Stimulated activated CD4-positive, alpha-beta T cell treated with anti-CD3 and anti-CD28 coated beads, Interleukin-4, amount 100 ng/mL, for 48 hours (primary cell): ENCODE data around the gene SMG6.

Source experiments
- DNase-seq, 2 donors: peaks; one replicate each; pipeline ENCODE4 v3.0.0-alpha.2; 2020; ENCODE audit warnings: low read depth in 2 of 2

The SMG6 gene

DNA sequence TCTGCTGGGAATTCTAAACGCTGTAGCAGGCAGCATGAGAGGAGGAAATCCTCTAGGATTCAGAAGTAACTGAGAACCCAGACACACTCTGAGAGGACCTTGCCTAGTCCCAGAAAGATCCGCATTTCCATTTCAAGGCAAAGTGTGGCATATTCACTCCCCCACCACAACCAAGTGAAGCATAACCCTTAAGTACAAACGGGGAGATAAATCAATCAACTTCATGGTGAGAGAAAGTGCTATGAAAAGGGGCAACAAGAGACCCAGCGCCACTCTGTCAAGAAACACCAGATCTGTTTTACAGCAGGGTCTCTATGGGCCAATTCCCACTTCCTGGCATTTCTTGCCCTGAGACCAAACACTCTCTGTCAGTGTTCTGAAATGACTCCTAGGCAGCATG, 68.3 kb downstream of the SMG6 start:
- no peak for DNase-seq

DNA sequence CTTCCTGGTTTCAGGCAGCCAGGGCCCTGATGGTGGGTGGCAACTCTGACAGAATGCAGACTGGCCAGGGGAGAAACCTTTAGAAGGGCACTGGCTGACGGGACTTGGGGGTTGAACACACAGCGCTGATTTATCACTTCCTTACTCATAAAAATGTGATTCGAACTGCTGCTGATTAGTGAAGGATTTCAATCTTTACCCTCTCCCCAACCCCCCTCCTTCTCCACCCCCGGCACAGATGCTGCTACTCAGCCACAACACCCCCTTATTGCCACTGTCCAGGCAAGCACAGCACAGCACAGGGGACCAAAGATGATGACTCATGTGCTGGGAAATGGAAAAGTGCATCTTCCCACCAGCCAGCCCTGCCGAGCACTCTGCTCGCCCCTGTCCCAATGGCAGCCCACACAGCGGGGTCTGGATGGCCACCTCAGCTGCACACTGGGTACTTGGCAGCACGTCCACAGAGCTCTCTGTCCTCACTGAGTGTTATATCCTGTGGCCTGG, 70.1 kb downstream of the SMG6 start:
- no peak for DNase-seq

DNA sequence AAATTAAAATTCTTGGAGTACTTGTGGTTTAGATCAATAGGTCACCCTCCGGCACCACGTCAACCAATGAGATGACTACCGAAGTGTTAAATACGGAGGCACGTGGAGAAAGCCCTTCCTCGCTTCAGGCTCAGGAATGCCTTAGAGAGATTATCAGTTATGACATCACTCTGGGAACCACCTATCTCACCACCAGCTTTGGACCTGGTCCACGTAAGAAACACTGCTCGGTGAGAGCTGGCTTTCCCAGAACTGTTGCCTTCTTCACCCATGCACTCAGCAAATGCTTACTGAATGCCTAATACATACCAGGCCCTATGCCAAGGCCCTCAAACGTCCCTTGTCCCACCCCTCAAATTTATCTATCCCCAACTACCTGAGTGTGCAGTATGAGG, 71.3 kb downstream of the SMG6 start:
- no peak for DNase-seq

DNA sequence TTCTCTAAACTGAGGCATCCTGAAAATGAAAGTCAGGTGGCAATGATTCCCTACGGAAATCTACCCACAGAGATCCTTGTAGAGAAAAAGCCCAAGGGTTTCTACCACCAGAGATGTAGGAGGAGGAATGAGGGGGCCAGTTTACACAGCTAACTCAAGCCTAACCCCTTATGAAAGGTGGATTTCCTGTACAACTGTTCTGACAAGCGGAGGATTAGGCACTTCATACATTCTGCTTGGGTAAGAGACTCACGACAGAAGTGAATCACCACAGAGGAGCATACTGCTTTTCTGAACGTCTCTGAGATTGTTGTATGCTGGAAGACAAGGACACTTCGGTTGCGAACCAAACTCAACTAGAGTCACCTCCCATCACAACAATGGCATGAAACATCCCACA, 72.7 kb downstream of the SMG6 start:
- DNase-seq: no peak

DNA sequence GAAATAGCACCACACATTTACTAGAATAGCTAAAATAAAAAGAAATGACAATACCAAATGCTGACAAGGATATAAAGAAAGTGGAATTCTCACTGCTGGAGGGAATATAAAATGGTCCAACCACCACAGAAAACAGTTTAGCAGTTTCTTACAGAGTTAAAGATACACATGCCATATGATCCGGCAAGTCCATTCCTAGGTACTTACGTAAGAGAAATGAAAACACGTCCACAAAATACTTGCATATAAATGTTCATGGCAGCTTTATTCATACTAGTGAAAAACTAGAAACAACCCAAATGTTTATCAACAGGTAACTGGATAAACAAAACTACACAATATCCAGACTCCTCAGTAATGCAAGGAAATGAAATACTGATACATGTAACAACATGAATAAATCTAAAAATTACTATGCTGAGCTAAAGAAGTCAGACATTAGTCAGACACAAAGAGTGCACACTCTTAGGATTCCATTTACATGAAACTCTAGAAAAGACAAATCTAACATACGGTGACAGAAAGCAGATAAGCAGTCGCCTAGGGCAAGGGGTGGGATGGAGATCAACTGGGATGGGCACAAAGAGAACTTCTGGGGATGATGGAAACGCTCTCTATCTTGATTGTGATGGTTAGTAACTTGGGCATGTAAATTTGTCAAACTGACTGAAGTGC, 76.4 kb downstream of the SMG6 start:
- no peak for DNase-seq

DNA sequence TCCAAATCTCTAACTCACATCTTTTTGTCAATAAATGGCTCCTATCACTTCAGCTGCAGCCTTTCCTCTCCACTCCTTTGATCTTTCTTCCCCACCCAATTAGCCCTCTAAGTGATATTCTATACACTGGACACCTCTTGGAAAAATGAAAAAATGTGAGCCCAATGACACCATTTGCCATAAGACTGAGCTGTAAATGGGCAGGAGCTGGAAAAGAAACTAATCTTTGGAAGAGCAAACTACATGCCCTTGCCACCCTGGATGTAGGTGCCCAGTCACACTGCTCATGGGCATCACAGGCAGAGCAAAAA, 80.0 kb downstream of the SMG6 start:
- DNase-seq: no peak

DNA sequence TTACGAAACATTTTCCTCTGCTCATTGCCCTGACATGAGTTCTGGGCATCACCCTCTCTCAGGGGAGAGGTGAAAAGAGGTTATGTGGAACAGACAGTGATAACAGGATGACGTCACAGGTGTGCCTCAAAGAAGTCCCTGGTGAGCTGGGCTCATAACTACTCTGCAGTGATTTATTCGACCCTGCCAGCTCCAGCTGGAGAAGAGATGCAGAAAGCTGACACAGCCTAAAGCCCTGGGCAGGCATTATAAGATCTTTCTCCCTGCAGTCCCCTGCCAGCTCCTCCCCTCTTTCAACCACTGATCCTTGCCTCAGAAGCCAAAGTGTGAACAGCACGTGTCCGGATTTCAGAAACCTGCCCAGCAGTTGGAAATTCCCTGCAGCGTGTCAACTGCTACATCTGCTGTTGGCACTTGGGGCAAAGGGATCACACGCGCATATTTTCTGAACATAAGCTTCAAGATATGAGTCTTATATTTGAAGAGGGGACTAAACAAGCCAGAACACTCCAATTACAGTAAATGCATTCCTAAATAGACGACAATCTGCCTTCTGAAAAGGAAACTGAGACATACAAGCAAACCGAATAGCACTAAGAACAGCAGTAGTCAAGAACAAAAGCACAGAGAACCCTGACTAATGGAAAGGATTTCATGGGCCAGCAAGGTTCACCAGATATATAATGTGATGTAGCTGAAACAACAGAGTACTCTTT, 80.5 kb downstream of the SMG6 start:
- DNase-seq: peak in 1 of 2 donors; percentile 42

DNA sequence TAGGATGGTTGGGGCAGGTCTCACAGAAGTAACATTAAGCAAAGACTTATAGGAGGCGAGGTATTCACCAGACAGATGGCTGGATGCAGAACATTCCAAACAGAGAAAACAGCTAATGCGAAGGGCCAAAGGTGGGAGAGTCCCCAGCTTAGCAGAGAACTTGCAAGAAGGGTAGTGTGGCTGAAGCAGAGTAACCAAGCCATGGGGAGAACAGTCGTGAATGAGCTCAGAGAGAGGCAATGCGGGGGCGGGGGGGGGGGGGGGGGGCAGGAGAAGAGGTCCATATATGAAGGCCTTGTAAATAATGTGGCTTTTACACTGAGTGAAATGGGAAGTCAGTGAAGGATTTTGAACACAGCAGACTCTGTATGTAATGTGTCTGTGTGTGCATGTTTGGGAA, 81.3 kb downstream of the SMG6 start:
- no peak for DNase-seq

DNA sequence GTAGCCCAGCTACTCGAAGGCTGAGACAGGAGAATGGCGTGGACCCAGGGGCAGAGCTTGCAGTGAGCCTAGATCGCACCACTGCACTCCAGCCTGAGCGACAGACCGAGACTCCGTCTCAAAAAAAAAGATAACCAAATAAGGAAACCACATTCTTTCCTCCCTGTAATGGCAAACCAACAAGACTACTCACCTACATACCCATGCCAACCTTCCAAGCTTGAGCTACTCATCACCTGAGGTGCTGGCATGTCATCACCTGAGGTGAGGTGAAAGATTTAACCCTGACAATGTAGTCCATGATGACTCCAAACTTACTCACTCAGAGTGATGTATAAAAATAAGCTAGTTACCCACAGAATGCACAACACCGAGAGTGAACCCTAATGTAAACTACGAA, 85.2 kb downstream of the SMG6 start:
- no peak for DNase-seq

DNA sequence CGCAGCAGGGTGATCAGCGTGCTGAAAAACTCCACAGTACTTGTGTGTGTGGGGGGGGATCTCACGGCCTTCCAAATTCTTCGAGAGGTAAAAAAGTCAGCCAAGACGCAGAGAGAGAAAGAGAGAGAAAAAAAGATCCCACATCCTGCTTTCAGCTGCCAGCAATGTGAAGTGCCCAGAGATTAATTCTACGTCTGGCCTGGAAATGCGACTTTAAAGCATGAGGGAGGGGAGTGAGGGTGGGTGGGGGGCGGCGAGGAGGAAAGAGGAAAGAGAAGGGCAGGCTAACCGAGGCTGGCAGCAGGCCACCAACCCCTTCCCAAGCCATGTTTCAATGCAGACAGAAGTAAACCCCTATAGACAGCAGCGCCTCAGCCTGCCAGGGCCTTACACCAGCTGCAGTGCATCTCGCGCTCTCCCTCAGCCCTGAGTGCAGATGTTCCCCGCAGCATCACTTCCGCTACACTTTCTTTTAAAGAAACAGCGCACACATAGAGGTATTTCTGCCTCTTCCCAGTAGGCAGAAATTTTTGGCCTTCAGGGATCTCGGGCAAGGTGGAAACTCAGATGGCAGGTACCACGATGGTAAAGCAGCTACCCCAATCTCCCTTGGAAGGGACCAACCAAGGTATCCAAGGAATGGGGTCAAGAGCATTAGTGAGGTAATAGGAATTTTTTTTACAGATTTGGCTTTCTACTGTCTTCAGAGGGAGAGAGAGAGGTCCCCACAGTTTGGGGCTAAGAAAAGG, 87.8 kb downstream of the SMG6 start:
- DNase-seq: peak; percentile 45 to 61

DNA sequence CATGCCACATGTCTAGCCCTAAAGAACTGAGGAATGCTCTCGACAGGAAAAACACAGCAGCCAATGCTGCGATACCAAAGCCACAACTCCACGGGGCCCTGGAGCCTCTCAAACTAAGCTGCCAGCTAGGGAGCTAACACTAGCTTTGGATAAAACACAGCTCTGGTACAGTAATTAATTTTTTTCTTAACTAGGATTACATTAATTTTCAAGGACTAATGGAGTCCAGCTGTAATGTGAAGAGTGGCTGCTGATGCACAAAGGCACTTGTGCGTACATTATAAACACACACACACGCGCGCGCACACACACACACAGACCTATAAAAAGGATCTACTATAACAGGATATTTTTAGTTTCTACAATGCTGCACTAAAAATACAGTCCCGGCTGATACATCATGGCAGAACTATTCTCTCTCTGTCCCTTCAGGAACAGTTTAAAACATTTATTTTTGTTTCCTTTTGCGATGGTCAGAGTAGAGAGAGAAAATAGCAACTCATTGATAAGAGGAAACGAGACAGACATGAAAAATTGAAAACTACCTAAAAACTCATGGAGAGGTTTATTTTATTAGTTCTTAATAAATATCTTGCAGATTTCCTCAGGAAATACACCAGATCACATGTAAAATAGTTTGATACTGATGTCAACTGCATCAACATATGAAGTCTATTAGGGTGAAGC, 88.5 kb downstream of the SMG6 start:
- no peak for DNase-seq

DNA sequence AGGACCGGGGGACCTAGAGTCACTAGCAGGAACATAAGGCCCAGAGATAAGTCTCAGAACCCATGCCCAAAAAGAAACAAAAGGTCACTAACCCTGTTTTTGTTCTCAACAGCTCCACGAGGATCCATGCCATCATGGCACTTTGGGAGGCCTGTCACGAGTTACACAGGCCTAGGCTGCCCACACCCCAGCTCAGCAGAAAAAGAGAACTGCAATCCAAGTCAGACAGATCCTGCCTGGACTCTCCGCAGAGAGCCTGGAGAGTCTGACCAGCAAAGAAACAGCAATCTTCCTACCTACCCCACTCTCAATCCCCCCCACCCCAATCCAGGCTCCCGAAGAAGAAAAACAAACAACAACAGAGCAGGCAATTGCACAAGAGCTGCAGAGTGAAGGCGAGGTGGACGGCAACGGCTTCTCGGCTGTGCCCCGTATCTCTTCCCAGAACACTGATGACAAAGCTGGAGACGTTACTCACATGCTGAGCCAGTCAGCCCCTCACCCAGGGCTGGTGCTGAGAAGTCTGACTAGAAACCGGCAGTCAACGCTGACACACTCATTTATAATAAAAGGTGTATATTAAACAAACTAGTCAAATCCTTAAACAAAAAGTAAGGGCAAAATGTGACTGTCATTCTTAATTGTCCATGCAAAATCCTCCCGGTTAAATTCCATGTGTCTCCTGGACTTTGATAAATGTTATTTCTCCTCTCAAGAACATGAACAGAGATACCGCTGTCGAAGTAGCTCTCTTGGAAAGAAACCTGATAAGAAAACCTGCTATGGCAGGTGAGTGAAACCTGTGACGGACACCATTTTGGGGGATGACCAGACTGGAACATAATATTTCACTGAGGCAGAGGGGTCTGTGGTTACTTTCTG, 89.3 kb downstream of the SMG6 start:
- DNase-seq: no peak

DNA sequence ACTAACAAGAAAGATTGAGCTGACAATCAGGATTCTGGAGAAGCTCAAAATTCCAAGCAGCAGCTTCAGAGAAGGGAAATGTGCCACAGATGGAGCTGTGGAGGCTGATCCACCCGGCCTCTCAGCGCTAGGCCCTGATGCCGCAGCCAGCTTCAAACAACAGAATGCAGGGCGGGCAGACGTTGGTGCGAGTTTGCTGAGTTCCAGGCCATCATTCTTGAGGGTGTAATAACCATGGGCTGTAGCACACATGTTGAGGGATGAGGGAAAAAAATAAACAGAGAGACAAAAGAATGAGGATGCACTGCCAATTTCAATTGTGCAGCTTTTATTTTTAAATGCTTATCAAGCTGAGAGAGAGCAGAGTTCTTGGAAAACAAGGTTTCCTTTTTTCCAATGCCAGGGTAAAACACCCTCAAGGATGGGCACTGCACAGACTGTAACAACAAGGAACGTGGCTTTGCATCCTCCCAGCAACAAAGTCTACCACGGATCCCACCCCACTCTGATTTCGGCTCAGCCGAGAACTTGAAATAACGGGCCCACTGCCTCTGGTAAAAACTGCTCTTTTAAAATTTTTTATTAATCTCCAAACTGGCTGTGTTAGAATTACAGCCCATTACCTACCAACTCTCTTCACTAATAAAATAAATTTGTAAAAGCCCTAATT, 90.2 kb downstream of the SMG6 start:
- DNase-seq: no peak

DNA sequence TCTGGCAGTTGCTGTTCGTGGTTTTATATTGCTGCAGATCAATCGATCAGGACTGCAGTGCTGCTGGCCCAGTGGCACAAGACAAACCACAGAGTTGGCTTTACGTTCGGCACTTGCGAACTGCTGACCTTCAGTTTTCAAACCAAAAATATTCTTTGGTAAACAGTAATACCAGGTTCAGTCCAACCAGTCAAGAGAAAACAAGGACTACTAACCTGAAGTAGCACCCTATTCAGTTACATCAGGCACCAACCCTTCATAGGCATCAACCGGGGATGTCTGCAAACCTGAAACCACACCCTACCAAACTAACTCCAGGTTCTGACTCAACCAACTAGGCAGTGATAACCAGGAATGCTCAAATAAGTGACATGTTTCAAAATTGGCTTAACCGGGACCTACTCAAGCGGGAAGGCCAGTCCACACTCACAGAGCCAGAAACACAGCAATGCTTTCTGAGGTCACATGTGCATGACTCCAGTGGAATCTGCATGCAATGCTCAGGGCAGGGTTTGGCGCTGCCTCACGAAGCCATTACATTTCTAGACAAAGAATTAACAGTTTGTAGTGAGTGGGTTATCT, 91.1 kb downstream of the SMG6 start:
- no peak for DNase-seq

DNA sequence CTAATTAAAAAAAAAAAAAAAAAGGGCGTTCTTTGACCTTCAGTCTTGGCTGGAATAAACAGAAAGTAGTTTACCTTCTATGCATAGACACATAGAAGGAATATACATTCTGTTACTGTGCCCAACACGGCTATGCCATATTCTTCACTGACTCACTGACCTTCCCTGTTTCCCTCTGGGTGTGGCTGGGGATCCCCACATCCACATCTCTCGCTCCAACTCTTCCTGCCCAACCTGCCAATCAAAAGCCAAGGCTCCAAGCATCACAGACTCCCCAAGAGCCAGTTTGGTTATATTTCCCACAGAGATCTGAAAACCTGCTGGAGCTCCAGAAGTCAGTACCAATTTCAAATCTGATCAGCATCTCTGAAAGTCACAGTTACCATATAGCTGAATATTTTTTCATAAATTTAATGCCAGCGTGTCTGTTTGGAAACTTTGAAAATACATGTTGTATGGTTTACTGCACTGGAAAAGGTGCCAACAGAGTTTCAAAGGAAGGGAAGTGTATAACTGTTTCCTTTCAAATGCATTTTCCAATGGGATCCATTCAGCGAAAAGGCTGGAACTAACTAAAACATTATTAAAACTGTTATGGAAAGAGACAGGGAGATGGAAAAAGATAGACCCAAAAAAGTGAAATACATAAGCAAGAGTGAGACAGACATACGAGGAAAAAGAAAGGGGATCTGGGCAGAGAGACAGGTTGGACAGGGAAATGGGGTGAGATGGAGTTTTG, 91.8 kb downstream of the SMG6 start:
- no peak for DNase-seq

DNA sequence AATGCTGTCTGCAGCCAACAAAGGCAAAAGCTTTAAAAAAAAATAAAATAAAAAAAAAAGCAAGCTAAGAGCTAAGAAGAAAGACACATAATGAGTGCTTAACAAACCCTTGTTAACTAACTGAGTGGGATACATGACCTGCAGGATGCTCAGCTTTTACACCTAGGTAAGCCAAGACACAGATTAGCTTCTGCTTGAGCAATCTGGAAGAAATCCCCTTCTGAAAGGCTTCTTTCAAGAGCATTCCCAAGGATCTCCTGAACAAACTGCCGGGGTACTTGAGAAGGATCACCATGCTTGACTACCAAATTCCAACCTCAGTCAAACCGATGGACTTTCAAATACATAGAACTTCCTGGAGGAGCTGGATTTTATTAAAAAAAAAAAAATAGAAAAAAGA, 92.9 kb downstream of the SMG6 start:
- DNase-seq: no peak

DNA sequence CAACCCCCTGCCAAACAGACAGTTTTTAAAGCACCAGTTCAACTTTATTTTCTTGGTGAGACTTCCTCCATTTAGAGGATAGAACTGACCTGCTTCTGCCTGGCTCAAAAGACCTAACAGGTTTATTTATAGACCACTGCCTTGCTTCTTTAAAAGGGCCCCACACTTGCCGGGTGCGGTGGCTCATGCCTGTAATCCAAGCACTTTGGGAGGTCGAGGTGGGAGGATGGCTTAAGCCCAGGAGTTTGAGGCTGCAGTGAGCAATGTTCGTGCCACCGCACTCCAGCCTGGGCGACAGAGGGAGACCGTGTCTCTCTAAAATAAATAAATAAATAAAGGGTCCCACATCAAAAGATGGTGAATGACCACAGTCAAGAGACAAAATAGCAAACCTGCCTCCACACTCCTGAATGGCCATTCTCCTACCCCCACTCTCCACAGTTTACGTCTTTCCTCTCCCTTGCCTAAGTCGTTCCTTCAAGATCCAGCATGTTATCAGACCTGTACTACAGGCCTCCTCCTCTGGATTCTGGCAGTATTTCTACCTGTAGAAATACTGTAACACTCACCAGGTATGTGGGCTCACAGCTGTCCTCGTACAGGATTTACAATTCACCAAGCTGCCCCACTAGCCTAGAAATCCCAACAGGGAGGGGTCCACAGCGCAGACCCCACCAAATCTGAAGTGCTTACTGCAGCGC, 95.6 kb downstream of the SMG6 start:
- no peak for DNase-seq

DNA sequence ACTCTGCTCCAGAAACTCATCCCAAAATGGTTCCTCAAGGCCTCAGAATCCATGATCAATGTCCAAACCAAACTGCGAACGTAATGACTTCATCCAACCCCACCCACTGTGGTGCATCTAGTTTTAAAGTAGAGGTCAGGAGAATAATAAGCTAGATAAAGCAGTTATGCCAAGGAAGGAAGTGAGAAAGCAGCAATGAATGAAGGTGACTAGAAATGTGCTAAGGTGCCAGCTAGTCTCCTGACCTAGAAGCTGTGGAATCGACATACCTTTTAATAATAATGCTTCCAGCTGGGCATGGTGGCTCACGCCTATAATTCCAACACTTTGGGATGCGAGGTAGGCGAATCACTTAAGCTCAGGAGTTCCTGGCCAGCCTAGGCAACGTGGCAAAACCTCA, 99.2 kb downstream of the SMG6 start:
- DNase-seq: no peak

DNA sequence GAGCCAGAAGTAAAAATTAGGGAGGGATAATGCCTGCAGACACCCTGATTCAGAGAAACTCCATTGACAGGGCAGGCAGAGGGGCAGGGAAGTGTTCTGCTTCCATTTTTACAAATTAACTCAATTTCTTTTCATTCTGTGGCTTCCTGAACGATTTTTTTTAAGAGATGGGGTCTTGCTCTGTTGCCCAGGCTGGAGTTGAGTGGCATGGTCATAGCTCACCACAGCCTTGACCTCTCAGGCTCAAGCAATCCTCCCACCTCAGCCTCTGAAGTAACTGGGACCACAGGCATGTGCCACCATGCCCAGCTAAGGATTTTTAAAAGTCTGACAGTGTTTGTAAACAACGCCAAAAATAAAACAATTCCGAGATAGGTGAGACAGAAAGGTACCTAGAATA, 99.8 kb downstream of the SMG6 start:
- no peak for DNase-seq
